Measurements from ENCODE around the gene E2F6.

- TF ChIP-seq CTCF (CRISPR knock-in tag; IDR thresholded peaks at IDR 0.05) (no peak), ZFP36L2 (CRISPR knock-in tag; IDR thresholded peaks at IDR 0.05) (no peak), ZNF207 (IDR thresholded peaks at IDR 0.05; ENCODE audit: borderline replicate concordance) (no peak), TAF1 (CRISPR knock-in tag; IDR thresholded peaks at IDR 0.05) (no peak), ZBTB20 (CRISPR knock-in tag; IDR thresholded peaks at IDR 0.05; ENCODE audit: borderline replicate concordance, low read depth) (no peak), ZNF292 (CRISPR knock-in tag; IDR thresholded peaks at IDR 0.05; ENCODE audit: borderline replicate concordance, low read depth) (no peak), POLR2A (IDR thresholded peaks at IDR 0.05; ENCODE audit: insufficient read depth in 1 of 2, low read depth in 2 of 2, low read length in 2 of 2) (no peak), BRF2 (CRISPR knock-in tag; IDR thresholded peaks at IDR 0.05) (no peak), SMAD1 (CRISPR knock-in tag; IDR thresholded peaks at IDR 0.05; ENCODE audit: borderline replicate concordance, low read depth) (no peak), NONO (IDR thresholded peaks at IDR 0.05) (no peak), NONO (CRISPR knock-in tag; conservative IDR thresholded peaks at IDR 0.05) (peak; percentile 43; the same call in 1 of the 2 replicates), DNMT1 (CRISPR knock-in tag; IDR thresholded peaks at IDR 0.05) (no peak), EP300 (IDR thresholded peaks at IDR 0.05; ENCODE audit: low read depth in 2 of 2, low read length in 2 of 2) (0 out of 4 replicates have a peak, but pooled peaks of 1 of the 2 experiments have one; percentile 37), EP300 (CRISPR knock-in tag; IDR thresholded peaks at IDR 0.05; ENCODE audit: borderline replicate concordance) (no peak), ZNF274 (CRISPR knock-in tag; IDR thresholded peaks at IDR 0.05) (no peak)
Observed at GRCh38 chr2:11500702-11501303, 34.8 kb upstream of the E2F6 start.

All from HepG2 (cell line).